ENCODE results near the gene NINJ1. TPM values are rescaled to one million over a fixed set of nuclear protein-coding genes. Genes with fewer than 3 reads are reported as not detected.

Gene NINJ1
- total and polyA plus RNA-seq, 2 of the 4 experiments (the other 2 are of a cell fraction): 21.9 to 38.8 TPM

DNA sequence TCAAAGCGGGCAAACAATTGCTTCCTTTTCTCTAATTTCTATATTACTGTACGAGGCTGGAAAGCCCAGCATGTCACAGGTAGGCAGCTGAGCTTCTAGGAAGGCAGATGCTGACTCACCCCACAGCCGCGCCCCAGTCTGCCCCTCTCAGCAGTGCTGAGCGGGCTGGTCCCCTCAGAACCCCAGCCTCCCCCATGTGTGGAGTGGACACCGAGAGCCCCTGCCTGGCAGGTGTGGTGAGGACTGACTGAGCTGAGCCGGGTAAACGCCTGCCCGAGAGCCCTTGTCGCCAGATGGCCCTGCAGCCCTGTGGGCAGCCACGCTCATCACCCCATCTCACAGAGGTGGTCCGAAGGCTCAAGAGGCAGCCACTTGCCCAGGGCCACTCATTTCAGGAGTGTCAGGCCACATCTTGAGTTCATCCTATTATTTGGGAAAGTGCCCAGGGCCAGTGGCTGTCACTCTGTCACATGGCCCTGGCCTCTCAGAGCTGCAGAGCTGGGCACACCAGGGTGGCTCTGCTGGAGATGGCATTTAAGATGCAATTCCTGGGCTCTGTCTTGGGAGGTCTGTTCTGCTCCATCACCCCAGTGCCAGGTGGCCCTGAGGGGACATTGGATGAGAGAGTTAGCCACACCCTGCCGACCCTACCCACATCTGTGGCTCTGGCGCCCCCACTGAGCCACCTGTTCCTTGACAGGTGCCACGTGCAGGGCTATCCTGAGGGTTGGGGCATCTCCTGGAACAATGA, 25.6 kb downstream of the NINJ1 start:
- in situ Hi-C loops (cut with MboI; ENCODE audit: low sequenced_read_pairs): loop anchor here (25.0 kb wide), 1 partner anchor 454 kb away; no protein-coding TSS in a partner anchor
- Histone ChIP-seq H3K4me1 (ENCODE audit: control insufficient read depth, insufficient read depth, low read length) (no peaks in the 10 kb centered on the region), H2BK5ac (ENCODE audit: low read depth, low read length, poor library complexity, severe bottlenecking) (no peak overlapping the region), H3K27me3 (ENCODE audit: control insufficient read depth, insufficient read depth, low read length) (no peaks in the 10 kb centered on the region), H3K23ac (ENCODE audit: low read depth, low read length) (no peak overlapping the region), H3K56ac (ENCODE audit: extremely low read depth, insufficient read depth, low read length) (no peak overlapping the region), H3K14ac (replicated peaks; ENCODE audit: low read depth, low read length) (no peak overlapping the region), H2AFZ (replicated peaks; ENCODE audit: low read length, poor library complexity) (no peak overlapping the region), H3K79me1 (ENCODE audit: low read depth in 1 of 2, low read length in 2 of 2) (peaks cover 15 to 25% of the 10 kb centered on the region in 2 experiments), H3K9me1 (ENCODE audit: insufficient read depth, low read length) (no peaks in the 10 kb centered on the region; the same call in 1 of the 2 replicates), H4K91ac (ENCODE audit: insufficient read depth, low read depth, low read length) (no peak overlapping the region), H2AK9ac (replicated peaks; ENCODE audit: low read depth, low read length, poor library complexity) (peak overlapping the region; percentile 26), H4K20me1 (ENCODE audit: insufficient read depth, low read length) (peaks cover 23% of the 10 kb centered on the region; the same call in 1 of the 2 replicates), H3K9me3 (ENCODE audit: control insufficient read depth, insufficient read depth, low read length) (no peaks in the 10 kb centered on the region), H3K36me3 (ENCODE audit: control insufficient read depth, insufficient read depth, low read length) (peaks cover 27% of the 10 kb centered on the region), H2BK120ac (ENCODE audit: low read depth, low read length) (no peak overlapping the region), H2BK15ac (ENCODE audit: low read depth, low read length) (no peak overlapping the region), H4K5ac (ENCODE audit: low read depth, low read length) (no peak overlapping the region), H3K9ac (ENCODE audit: low read depth, low read length) (no peak overlapping the region), H2BK20ac (ENCODE audit: low read depth, low read length) (no peak overlapping the region), H4K8ac (ENCODE audit: low read depth in 2 of 2, low read length in 2 of 2) (no peak overlapping the region), H2AK5ac (ENCODE audit: low read depth, low read length) (0 out of 2 replicates have a peak overlapping the region, but pooled peaks have one; percentile 14), H3K18ac (ENCODE audit: low read depth, low read length) (no peak overlapping the region), H3K27ac (ENCODE audit: insufficient read depth, low read length) (no peak overlapping the region), H3K4me3 (ENCODE audit: insufficient read depth, low read depth, low read length) (no peak overlapping the region), H3K4me2 (ENCODE audit: low read depth, low read length) (no peak overlapping the region), H3K4ac (ENCODE audit: low read depth, low read length) (no peak overlapping the region)
- WGBS, 2 experiments (ENCODE audit: extremely low coverage in 2 of 2, insufficient read length in 1 of 2): 95% methylated on average over 5 of the region's 15 CpGs; no CpG with 5 or more reads in 1 of the 2 experiments
- ChIA-PET POLR2A (ENCODE audit: unreplicated experiment) (no interaction called here), CTCF (interaction anchor here (0.6 to 1.6 kb wide), 12 partner anchors 10 to 323 kb away, joined by 3 to 9 read pairs (median 3); partner anchors contain the start of genes CARD19 and NINJ1)
- BruUV-seq (replicated peaks): no TSS peak
- ATAC-seq (ENCODE audit: low read depth) (no peak), DNase-seq (no peak)
- dilution Hi-C loops (cut with HindIII; ENCODE audit: low sequenced_read_pairs, unreplicated experiment): no loop called here
- intact Hi-C loops (cut with micrococcal nuclease): loop anchor here (1.0 to 5.0 kb wide), 5 partner anchors 44 to 197 kb away; no protein-coding TSS in a partner anchor
- no peak for TF ChIP-seq RAD21 (IDR thresholded peaks at IDR 0.05; ENCODE audit: low read length)
- TF ChIP-seq BHLHE40 (IDR thresholded peaks at IDR 0.05; ENCODE audit: low read depth, low read length): no peak
- TF ChIP-seq, protein P1, sequence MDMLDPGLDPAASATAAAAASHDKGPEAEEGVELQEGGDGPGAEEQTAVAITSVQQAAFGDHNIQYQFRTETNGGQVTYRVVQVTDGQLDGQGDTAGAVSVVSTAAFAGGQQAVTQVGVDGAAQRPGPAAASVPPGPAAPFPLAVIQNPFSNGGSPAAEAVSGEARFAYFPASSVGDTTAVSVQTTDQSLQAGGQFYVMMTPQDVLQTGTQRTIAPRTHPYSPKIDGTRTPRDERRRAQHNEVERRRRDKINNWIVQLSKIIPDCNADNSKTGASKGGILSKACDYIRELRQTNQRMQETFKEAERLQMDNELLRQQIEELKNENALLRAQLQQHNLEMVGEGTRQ (IDR thresholded peaks at IDR 0.05; ENCODE audit: low read depth, low read length): no peak
- no peak for TF ChIP-seq POLR2A (IDR thresholded peaks at IDR 0.05; ENCODE audit: low read depth, low read length)
- TF ChIP-seq MAZ (IDR thresholded peaks at IDR 0.05; ENCODE audit: borderline replicate concordance, low read depth, low read length): no peak
- TF ChIP-seq MAFK (IDR thresholded peaks at IDR 0.05; ENCODE audit: low read depth, low read length): no peak
- TF ChIP-seq, protein P2, sequence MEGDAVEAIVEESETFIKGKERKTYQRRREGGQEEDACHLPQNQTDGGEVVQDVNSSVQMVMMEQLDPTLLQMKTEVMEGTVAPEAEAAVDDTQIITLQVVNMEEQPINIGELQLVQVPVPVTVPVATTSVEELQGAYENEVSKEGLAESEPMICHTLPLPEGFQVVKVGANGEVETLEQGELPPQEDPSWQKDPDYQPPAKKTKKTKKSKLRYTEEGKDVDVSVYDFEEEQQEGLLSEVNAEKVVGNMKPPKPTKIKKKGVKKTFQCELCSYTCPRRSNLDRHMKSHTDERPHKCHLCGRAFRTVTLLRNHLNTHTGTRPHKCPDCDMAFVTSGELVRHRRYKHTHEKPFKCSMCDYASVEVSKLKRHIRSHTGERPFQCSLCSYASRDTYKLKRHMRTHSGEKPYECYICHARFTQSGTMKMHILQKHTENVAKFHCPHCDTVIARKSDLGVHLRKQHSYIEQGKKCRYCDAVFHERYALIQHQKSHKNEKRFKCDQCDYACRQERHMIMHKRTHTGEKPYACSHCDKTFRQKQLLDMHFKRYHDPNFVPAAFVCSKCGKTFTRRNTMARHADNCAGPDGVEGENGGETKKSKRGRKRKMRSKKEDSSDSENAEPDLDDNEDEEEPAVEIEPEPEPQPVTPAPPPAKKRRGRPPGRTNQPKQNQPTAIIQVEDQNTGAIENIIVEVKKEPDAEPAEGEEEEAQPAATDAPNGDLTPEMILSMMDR (conservative IDR thresholded peaks at IDR 0.05; ENCODE audit: low read depth, low read length): no peak
- TF ChIP-seq RCOR1 (IDR thresholded peaks at IDR 0.05; ENCODE audit: insufficient replicate concordance, low read length): no peak
- no peak for TF ChIP-seq MXI1 (IDR thresholded peaks at IDR 0.05; ENCODE audit: borderline replicate concordance, low read depth, low read length)
- no peak for TF ChIP-seq SMC3 (IDR thresholded peaks at IDR 0.05; ENCODE audit: low read depth, low read length)
- TF ChIP-seq, protein P3, sequence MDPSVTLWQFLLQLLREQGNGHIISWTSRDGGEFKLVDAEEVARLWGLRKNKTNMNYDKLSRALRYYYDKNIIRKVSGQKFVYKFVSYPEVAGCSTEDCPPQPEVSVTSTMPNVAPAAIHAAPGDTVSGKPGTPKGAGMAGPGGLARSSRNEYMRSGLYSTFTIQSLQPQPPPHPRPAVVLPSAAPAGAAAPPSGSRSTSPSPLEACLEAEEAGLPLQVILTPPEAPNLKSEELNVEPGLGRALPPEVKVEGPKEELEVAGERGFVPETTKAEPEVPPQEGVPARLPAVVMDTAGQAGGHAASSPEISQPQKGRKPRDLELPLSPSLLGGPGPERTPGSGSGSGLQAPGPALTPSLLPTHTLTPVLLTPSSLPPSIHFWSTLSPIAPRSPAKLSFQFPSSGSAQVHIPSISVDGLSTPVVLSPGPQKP (IDR thresholded peaks at IDR 0.05; ENCODE audit: borderline replicate concordance, low read depth, low read length): no peak
- no peak for TF ChIP-seq CHD1 (IDR thresholded peaks at IDR 0.05; ENCODE audit: low read depth, low read length)
- no peak for TF ChIP-seq NFE2L2 (IDR thresholded peaks at IDR 0.05; ENCODE audit: low read depth, low read length)
- no peak for TF ChIP-seq RFX5 (IDR thresholded peaks at IDR 0.05; ENCODE audit: low read depth, low read length)
